HFFc6 (cell line): Measurements from ENCODE around the gene PLLP. TPM values are rescaled to one million over a fixed set of nuclear protein-coding genes. Genes with fewer than 3 reads are reported as not detected.

Experiments
- DNase-seq: peaks from one replicate; pipeline ENCODE4 v3.0.0-alpha.2; 2018
- H3K27ac Mint-ChIP-seq: 2 replicates; pipeline ENCODE4 v1.8.0; 2020; ENCODE audit warnings: mild to moderate bottlenecking, mixed read lengths
- H3K27me3 Mint-ChIP-seq: 2 replicates; pipeline ENCODE4 v1.8.0; 2021; ENCODE audit warnings: mild to moderate bottlenecking, moderate library complexity, mixed read lengths; ENCODE audit not compliant: insufficient read depth
- H3K36me3 Mint-ChIP-seq: 2 replicates; pipeline ENCODE4 v1.8.0; 2021; ENCODE audit warnings: low read depth, mixed read lengths
- H3K4me1 Mint-ChIP-seq: 2 replicates; pipeline ENCODE4 v1.8.0; 2020; ENCODE audit warnings: low read depth, mixed read lengths
- H3K4me3 Mint-ChIP-seq: 2 replicates; pipeline ENCODE4 v1.8.0; 2020; ENCODE audit warnings: mild to moderate bottlenecking, moderate library complexity, mixed read lengths
- H3K9me3 Mint-ChIP-seq: 2 replicates; pipeline ENCODE4 v1.8.0; 2020; ENCODE audit warnings: mild to moderate bottlenecking, mixed read lengths
- CTCF ChIP-seq: fragments of 200-600 bp; sonication (generic); IDR thresholded peaks from 2 replicates; pipeline ENCODE4 v1.5.0; 2021; ENCODE audit warnings: antibody characterized with exemption, mild to moderate bottlenecking
- total RNA-seq, 6 experiments: library from RNA; stranded (reverse); fragmentation: NEBNext Ultra II Directional; extraction: Animal tissue kit (Norgen Biotek cat#: 25700); gene quantifications; 2 replicates in 1 of 6; 3 replicates in 5 of 6; pipeline ENCODE4 v1.2.3, GENCODE V29; 2021

The PLLP gene
- total RNA-seq, 6 experiments from 2014 or later, result not detected

- Mint-ChIP-seq H3K36me3 (peaks cover 33% of the 10 kb centered on the region), H3K27ac (no peak overlapping the region)
Observed at GRCh38 chr16:57238682-57239081, 45.8 kb downstream of the PLLP start.

DNA sequence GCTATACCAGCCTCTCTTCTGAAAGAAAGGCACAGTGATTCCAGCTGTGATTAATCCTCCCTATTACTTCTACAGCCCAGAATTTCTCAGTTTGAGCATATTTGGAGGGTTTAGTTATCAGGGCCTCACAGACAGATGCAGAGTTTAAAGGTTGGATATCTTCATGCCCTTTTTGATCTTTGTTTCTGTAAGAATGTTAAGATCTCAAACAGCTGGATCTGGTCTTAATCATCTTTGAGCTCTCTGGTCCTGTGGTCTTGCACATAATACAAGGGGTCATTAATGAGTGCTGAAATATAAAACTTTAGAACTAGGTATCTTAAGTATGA is 48.5 kb downstream of the PLLP start:
- no peak overlapping the region; the same call in 1 of the 2 replicates for H3K4me3 Mint-ChIP-seq

More at GRCh38 chr16:57238682-57239081, 45.8 kb downstream of the PLLP start:
- DNase-seq, result no peak
- no peaks in the 10 kb centered on the region; the same call in 1 of the 2 replicates for H3K27me3 Mint-ChIP-seq
- no peak overlapping the region for H3K4me3 Mint-ChIP-seq
- no peaks in the 10 kb centered on the region for H3K9me3 Mint-ChIP-seq
- TF ChIP-seq CTCF, result no peak
- peaks cover 13% of the 10 kb centered on the region for H3K4me1 Mint-ChIP-seq

DNA sequence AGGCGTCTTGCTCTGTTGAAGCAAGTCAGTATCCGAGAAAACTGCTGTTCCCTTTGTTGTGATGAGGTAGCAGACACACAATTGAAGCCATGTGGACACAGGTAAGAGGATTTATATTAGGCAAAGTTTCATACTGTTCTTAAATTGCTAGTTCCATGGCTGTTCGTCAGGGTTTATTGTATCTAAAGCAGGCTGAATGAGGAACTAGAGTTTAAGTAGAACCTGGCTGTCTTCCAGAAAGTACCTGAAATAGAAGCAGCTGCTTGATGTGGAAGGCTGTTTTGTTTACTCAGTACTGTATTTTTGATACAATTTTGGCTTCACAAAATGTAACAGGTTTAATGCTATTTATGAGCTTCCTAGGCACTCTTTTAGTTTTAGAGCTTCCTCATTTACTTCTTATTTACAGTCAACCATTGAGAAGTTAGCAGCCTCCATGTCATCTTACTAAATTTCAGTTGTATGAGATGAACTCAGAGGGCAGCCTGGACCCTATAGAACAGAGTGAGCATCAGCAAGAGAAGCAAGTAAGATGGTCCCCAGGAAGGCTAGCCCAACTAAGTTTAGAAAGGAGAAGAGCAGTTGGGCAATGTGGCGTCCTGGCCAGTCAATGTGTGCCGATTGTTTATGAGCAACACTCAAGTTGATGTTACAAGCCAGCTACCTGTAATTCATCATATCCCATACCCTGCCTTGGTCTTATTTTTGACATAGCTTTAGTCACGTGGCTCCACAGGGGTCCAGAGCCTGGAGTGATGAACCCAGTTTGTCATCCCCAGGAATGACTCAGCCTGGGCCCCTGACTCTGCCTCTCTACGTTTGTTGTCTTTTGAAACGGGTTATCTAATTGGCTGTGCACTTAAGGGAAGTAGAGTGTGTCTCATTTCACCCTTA is 49.1 kb downstream of the PLLP start:
- TF ChIP-seq CTCF, result no peak

More for the DNA sequence above, 48.5 kb downstream of the PLLP start:
- DNase-seq, result no peak
- Mint-ChIP-seq H3K27ac (peak overlapping the region; percentile 67), H3K9me3 (no peaks in the 10 kb centered on the region), H3K36me3 (peaks cover 36% of the 10 kb centered on the region), H3K4me1 (peaks cover 13% of the 10 kb centered on the region), H3K27me3 (no peaks in the 10 kb centered on the region; the same call in 1 of the 2 replicates)
- TF ChIP-seq CTCF, result no peak

DNA sequence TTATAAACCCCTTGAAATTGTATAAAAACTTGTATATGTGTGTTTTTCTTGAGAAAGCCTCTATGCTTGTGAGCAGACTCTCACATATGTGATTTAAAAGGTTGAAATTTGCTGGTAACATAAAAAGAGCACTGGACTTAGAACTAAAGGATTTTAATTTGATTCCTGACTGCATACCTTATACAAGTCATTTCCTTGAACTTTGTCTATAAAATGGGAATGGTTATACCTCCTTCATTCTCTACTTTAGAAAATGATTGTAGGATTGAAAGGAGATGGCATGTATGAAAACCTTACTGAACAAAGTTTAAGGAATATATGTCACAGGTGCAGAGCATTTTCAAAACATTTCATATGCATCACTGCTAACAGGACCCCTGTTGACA is 49.8 kb downstream of the PLLP start:
- no peak for TF ChIP-seq CTCF
- DNase-seq, result no peak
- H3K4me1 Mint-ChIP-seq, result peaks cover 13% of the 10 kb centered on the region
- H3K27me3 Mint-ChIP-seq, result no peaks in the 10 kb centered on the region; the same call in 1 of the 2 replicates
- peaks cover 42% of the 10 kb centered on the region for H3K36me3 Mint-ChIP-seq
- no peak overlapping the region; the same call in 1 of the 2 replicates for H3K27ac Mint-ChIP-seq
- H3K9me3 Mint-ChIP-seq, result no peaks in the 10 kb centered on the region
- H3K4me3 Mint-ChIP-seq, result no peak overlapping the region

More for the DNA sequence above, 49.1 kb downstream of the PLLP start:
- Mint-ChIP-seq H3K27ac (peak overlapping the region; percentile 67), H3K9me3 (no peaks in the 10 kb centered on the region), H3K4me1 (peaks cover 13% of the 10 kb centered on the region), H3K4me3 (no peak overlapping the region), H3K27me3 (no peaks in the 10 kb centered on the region; the same call in 1 of the 2 replicates), H3K36me3 (peaks cover 40% of the 10 kb centered on the region)
- peak; percentile 53 for DNase-seq

GRCh38 chr16:57233944-57234706 is 50.3 kb downstream of the PLLP start:
- no peak for DNase-seq
- Mint-ChIP-seq H3K4me1 (peaks cover 13% of the 10 kb centered on the region), H3K4me3 (no peak overlapping the region), H3K36me3 (peaks cover 39% of the 10 kb centered on the region), H3K27me3 (no peaks in the 10 kb centered on the region; the same call in 1 of the 2 replicates), H3K27ac (peak overlapping the region; percentile 4; the same call in 1 of the 2 replicates), H3K9me3 (no peaks in the 10 kb centered on the region)
- no peak for TF ChIP-seq CTCF
